Calu3 (cell line): Measurements from ENCODE around the gene RNF214. TPM values are rescaled to one million over a fixed set of nuclear protein-coding genes. Genes with fewer than 3 reads are reported as not detected.

Source experiments
- BruUV-seq: library from RNA; stranded (reverse); fragments of 400-500 nt; replicated peaks from 2 replicates; lab custom pipeline; 2021; lab: Mats Ljungman, UMichigan
- CTCF ChIA-PET: fragments of 300-600 bp; sonication (Branson Sonifier 250); formaldehyde crosslinking; loops from one replicate; lab custom pipeline; 2022; ENCODE audit warnings: antibody characterized with exemption; lab: Charles Lee
- DNase-seq: peaks from one replicate; pipeline ENCODE4 v3.0.0; 2022
- H3K27ac Mint-ChIP-seq: one replicate; pipeline ENCODE4 v1.8.0; 2022; ENCODE audit warnings: mixed read lengths; ENCODE audit not compliant: unreplicated experiment
- H3K27me3 Mint-ChIP-seq: one replicate; pipeline ENCODE4 v1.8.0; 2022; ENCODE audit warnings: mixed read lengths; ENCODE audit not compliant: unreplicated experiment
- H3K36me3 Mint-ChIP-seq: one replicate; pipeline ENCODE4 v1.8.0; 2022; ENCODE audit warnings: mild to moderate bottlenecking, moderate library complexity, mixed read lengths; ENCODE audit not compliant: insufficient read depth, unreplicated experiment
- H3K4me1 Mint-ChIP-seq: one replicate; pipeline ENCODE4 v1.8.0; 2022; ENCODE audit warnings: mild to moderate bottlenecking, low read depth, mixed read lengths; ENCODE audit not compliant: unreplicated experiment
- H3K4me3 Mint-ChIP-seq: one replicate; pipeline ENCODE4 v1.8.0; 2022; ENCODE audit warnings: mild to moderate bottlenecking, low read depth, moderate library complexity, mixed read lengths; ENCODE audit not compliant: unreplicated experiment
- H3K9me3 Mint-ChIP-seq: one replicate; pipeline ENCODE4 v1.8.0; 2022; ENCODE audit warnings: low read depth, mixed read lengths; ENCODE audit not compliant: unreplicated experiment
- intact Hi-C: fragments of 100-400 bp; cut with micrococcal nuclease; formaldehyde crosslinking; loops from one replicate; pipeline ENCODE4 v1.10.0; 2022; ENCODE audit not compliant: unreplicated experiment
- total RNA-seq: library from RNA; stranded (reverse); gene quantifications from 2 replicates; pipeline ENCODE4 v1.2.3, GENCODE V29; 2022
- TF ChIP-seq, protein P1 (sequence below): fragments of 200-600 bp; IDR thresholded peaks from one replicate; pipeline ENCODE4 v1.8.0; 2022; ENCODE audit warnings: antibody characterized with exemption; ENCODE audit not compliant: unreplicated experiment

Gene RNF214
- total RNA-seq, 1 experiment from 2014 or later, result 19.2 TPM

DNA sequence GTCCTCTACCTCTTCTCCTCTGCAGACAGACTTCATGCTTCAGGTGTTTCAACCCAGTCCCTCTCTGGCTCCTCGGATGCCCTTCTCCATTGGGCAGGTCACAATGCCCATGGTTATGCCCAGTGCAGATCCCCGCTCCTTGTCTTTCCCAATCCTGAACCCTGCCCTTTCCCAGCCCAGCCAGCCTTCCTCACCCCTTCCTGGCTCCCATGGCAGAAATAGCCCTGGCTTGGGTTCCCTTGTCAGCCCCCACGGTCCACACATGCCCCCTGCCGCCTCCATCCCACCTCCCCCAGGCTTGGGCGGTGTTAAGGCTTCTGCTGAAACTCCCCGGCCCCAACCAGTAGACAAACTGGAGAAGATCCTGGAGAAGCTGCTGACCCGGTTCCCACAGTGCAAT is 49.4 kb downstream of the RNF214 start:
- intact Hi-C loops, result no loop called here
- TF ChIP-seq, protein P1, sequence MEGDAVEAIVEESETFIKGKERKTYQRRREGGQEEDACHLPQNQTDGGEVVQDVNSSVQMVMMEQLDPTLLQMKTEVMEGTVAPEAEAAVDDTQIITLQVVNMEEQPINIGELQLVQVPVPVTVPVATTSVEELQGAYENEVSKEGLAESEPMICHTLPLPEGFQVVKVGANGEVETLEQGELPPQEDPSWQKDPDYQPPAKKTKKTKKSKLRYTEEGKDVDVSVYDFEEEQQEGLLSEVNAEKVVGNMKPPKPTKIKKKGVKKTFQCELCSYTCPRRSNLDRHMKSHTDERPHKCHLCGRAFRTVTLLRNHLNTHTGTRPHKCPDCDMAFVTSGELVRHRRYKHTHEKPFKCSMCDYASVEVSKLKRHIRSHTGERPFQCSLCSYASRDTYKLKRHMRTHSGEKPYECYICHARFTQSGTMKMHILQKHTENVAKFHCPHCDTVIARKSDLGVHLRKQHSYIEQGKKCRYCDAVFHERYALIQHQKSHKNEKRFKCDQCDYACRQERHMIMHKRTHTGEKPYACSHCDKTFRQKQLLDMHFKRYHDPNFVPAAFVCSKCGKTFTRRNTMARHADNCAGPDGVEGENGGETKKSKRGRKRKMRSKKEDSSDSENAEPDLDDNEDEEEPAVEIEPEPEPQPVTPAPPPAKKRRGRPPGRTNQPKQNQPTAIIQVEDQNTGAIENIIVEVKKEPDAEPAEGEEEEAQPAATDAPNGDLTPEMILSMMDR, result no peak
- H3K27me3 Mint-ChIP-seq, result no peaks in the 10 kb centered on the region
- H3K27ac Mint-ChIP-seq, result no peak overlapping the region
- CTCF ChIA-PET, result no interaction called here
- no peak for DNase-seq
- no peaks in the 10 kb centered on the region for H3K9me3 Mint-ChIP-seq
- H3K4me1 Mint-ChIP-seq, result no peaks in the 10 kb centered on the region
- TSS peak; percentile 41 for BruUV-seq
- no peak overlapping the region for H3K4me3 Mint-ChIP-seq
- H3K36me3 Mint-ChIP-seq, result no peaks in the 10 kb centered on the region

DNA sequence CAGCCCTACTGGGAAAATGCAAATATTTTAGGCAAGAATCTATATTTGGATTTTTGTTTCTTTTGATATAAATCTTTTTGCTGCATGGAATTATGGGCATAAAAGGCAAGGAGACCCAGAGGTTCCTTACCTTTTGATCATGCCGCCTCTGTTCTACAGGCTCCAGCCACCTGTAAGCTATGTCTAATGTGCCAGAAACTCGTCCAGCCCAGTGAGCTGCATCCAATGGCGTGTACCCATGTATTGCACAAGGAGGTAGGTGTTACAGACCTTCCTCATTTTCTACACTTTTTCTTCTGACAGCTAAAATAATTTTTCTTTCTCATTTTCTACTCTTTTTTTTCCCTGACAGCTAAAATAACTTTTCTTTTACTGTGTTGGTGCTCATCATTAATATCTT is 50.5 kb downstream of the RNF214 start:
- H3K27me3 Mint-ChIP-seq, result no peaks in the 10 kb centered on the region
- intact Hi-C loops, result no loop called here
- no peaks in the 10 kb centered on the region for H3K4me1 Mint-ChIP-seq
- H3K27ac Mint-ChIP-seq, result no peak overlapping the region
- no peak for DNase-seq
- TF ChIP-seq, protein P1, result no peak
- BruUV-seq, result no TSS peak
- no peaks in the 10 kb centered on the region for H3K36me3 Mint-ChIP-seq
- CTCF ChIA-PET, result no interaction called here
- no peaks in the 10 kb centered on the region for H3K9me3 Mint-ChIP-seq
- H3K4me3 Mint-ChIP-seq, result no peak overlapping the region

DNA sequence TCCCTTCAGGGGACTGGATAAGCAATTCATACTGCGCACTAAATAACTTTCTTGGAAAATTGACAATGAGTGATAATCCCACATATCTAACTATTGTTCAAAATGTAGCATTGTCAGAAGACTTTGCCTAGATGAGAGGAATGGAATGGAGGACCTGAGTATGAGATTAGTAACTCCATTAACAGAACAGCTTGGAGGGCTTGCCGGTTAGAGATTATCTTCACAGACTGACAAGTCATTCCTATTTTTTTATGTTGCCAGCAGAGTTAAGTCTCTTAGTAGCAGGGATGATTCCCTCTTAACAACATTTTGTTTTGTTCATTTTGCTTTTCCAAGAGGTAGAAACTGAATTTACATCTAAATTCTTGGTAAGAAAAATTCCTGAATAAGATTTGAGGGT is 51.6 kb downstream of the RNF214 start:
- CTCF ChIA-PET, result no interaction called here
- H3K9me3 Mint-ChIP-seq, result no peaks in the 10 kb centered on the region
- no peaks in the 10 kb centered on the region for H3K27me3 Mint-ChIP-seq
- no peaks in the 10 kb centered on the region for H3K4me1 Mint-ChIP-seq
- H3K4me3 Mint-ChIP-seq, result no peak overlapping the region
- no peak for DNase-seq
- H3K27ac Mint-ChIP-seq, result no peak overlapping the region
- no peaks in the 10 kb centered on the region for H3K36me3 Mint-ChIP-seq
- intact Hi-C loops, result no loop called here
- TF ChIP-seq, protein P1, result no peak
- no TSS peak for BruUV-seq

GRCh38 chr11:117286588-117286987 is 54.1 kb downstream of the RNF214 start:
- intact Hi-C loops, result no loop called here
- no TSS peak for BruUV-seq
- CTCF ChIA-PET, result no interaction called here
- DNase-seq, result no peak
- Mint-ChIP-seq H3K36me3 (no peaks in the 10 kb centered on the region), H3K9me3 (no peaks in the 10 kb centered on the region), H3K4me1 (no peaks in the 10 kb centered on the region), H3K4me3 (no peak overlapping the region), H3K27ac (no peak overlapping the region), H3K27me3 (no peaks in the 10 kb centered on the region)
- TF ChIP-seq, protein P1, result no peak
